ENCODE results near the gene TNFAIP3.

The TNFAIP3 gene

DNA sequence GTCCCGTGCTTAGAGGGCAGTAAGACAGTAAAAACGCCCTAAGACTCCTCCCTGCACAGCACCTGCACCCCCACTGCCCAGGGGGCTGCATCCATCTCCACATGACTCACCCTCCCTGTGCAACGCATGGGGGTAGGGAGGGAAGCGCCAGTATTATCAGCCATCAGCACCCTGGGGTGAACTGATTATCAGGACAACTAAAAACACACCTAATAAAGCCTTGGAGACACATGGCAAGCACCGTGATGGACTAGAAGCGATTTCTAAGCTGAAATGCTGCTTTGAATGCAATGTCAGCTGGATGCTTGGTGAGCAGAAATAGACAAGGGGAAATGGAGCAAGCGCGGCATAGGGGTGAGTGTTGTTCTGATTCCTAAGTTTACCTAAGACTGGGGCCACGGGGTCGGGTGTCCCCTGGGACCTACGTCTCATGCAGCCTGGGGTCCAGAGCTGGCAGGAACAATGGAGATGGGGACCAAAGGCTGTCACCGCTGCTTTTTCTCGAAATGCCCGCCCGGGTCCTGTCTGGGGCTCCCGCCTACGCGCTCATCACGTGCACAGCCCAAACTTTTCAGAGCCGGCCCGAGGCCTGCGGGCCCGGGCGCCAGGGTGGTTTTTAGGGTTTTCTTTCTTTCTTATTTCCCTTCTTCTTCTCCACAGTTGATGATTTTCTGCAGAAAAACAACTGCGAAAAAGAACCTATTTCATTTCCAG, 702 bp upstream of the TNFAIP3 start:
- DNase-seq = no peak

DNA sequence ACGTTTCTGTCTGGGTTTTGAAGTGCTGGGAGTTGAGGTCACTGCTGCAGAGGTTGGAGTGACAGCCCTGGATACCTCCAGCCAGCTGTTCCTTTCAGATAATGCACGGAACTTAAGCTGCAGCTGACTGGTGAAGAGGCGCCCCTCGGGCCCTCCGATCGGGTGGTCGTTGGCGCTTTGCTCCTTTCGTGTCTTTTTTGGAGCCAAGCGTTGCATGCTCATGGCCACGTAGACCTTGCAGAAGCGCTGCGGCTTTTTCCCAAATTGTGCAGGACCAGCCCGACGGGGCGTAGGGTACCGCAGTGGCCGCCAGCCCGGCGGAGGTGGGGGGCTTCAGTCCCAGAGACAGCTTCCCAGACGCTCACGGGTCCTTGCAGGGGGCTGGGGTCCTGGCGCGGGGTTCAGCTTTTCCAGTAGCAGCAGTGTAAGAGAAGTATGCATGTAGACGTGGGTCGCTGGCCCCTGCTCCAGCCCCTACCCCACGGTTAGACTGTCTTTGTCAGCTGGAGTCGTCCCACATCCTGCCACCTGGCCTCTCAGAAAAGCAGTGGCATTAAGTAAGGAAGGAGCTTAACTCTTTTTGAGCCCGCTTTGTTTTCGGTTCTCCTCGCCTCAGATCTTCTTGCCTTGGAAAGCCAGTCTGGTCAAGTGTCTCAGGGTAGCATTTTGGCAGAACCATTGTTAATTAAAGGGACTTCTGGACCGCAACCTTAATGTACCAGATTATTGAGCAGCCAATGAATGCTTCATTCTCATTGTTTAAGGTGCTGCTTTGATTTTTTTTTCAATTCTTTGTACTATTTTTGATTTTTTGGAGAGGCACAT, 838 bp downstream of the TNFAIP3 start:
- DNase-seq = no peak

- no peak for DNase-seq
These were observed 1.9 kb downstream of the TNFAIP3 start for GRCh38 chr6:137868721-137869548.

- no peak for DNase-seq
These were observed 2.7 kb downstream of the TNFAIP3 start for GRCh38 chr6:137869549-137870307.

GRCh38 chr6:137870308-137870644, 3.2 kb downstream of the TNFAIP3 start:
- no peak for DNase-seq

GRCh38 chr6:137870744-137871247, 3.7 kb downstream of the TNFAIP3 start:
- no peak for DNase-seq

- no peak for DNase-seq
These were observed 4.2 kb downstream of the TNFAIP3 start for GRCh38 chr6:137871291-137871690.

GRCh38 chr6:137871831-137872454, 4.9 kb downstream of the TNFAIP3 start:
- DNase-seq = no peak

- no peak for DNase-seq
These were observed 5.6 kb downstream of the TNFAIP3 start for GRCh38 chr6:137872581-137873115.

GRCh38 chr6:137873273-137873762, 6.3 kb downstream of the TNFAIP3 start:
- DNase-seq = no peak

DNA sequence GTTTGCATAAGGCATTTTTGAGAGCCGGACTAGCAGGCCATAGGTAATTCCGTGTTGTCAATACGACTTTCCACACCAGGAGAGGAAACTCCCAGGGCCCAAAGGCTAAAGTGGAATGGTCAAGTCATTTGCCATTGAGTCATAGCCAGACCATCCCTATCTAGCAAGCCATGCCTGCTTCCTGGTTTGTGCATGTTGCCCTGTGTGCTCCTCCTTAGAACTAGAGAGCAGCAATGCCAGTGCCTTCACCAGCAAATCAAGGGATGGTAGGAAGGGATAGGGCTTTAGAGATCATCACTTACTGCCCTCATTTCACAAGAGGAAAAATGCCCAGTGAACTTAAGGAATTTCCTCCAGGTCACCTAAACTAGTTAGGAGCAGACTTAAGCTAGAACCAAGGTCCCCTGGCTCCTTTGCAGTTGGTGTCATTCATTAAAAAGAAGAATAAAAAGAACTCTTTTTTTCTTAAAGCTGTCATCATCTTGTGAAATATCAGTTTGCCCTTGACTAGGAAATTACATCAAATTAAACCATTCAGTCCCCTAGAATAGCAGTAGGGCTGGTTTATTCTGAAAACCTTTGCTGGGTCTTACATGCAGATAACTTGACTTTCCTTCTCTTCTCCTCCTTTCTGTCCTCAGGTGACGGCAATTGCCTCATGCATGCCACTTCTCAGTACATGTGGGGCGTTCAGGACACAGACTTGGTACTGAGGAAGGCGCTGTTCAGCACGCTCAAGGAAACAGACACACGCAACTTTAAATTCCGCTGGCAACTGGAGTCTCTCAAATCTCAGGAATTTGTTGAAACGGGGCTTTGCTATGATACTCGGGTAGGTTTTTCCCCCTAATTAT, 7.4 kb downstream of the TNFAIP3 start:
- DNase-seq = no peak

DNA sequence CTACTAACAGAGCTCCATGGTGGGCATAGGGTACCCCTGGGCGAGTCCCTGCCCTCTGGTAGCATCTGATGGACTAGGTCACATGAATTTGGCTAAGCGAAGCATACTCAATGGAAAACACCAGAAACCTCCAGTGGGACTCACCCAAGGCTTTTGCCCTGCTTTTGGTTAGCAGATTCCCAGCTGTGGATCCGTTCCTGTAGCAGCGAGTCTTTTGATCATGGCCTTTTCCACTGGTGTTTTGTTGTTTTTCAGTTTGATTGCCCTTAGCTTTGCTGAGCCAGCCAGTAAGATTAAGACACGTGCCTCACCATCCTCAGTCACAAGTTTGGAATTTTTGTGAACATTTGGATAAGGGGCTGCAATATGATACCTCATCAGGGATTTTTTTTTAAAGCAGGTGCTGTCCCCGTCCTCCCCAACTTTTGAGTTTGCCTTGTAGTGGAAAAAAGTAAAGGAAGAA, 8.0 kb downstream of the TNFAIP3 start:
- no peak for DNase-seq

GRCh38 chr6:137875606-137876005, 8.5 kb downstream of the TNFAIP3 start:
- no peak for DNase-seq

DNA sequence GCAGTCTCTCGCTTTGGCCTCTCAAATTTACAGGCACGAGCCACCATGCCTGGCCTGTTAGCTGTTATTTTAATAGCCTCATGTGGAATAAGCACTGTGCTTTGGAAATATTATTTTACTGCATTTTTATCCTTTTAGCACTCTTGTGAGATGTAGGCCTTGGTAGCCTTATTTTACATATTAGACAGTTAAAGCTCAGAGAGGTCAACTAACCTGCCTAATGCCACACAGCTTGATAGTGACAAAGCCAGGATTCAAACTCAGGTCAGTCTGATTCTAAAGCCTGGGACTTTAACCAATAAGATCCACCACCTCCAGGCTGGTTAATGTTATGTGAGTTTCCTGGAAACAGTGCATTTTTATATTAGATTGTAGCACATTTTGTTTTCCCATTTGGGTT, 9.5 kb downstream of the TNFAIP3 start:
- no peak for DNase-seq

DNA sequence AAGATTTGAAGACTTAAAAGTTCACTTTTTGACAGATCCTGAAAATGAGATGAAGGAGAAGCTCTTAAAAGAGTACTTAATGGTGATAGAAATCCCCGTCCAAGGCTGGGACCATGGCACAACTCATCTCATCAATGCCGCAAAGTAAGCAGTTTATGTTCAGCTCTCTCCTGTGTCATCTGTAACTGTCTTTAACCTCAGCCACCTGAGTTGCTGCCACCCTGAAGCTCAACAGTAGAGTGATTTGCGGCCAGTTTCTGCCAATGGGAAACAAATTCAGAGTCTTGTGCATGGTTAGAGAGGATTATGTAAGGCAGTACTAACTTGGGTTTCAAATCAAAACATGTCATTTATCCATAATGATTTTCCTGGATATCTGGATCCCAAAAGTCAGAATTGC, 10.1 kb downstream of the TNFAIP3 start:
- DNase-seq = no peak

GRCh38 chr6:137877606-137878005, 10.5 kb downstream of the TNFAIP3 start:
- no peak for DNase-seq

DNA sequence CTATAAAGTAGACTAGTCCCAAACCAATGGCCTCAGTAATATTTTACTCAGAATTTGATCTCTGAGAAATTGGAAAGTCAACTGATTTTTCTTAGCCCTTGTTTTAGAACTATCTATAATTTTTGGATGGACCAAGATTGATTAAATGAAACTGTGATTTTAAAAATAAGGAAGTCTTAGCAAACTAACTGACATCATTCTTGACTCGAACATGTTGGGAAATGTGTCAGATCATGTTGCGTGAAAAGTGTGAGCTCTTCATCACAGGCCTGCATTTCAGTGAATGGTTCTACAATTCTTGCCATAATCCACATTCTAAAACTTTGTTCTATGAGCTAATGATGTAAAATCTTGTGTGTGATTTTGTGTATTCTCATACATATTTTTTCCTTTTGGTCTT, 11.0 kb downstream of the TNFAIP3 start:
- no peak for DNase-seq

- no peak for DNase-seq
These were observed 11.6 kb downstream of the TNFAIP3 start for GRCh38 chr6:137878486-137879285.

- no peak for DNase-seq
These were observed 12.2 kb downstream of the TNFAIP3 start for GRCh38 chr6:137879299-137879698.

Measured in COR-L47 (cell line).